RWPE2 (cell line): ENCODE data around the gene CADPS.

Source experiments
- ATAC-seq: fragments of 200-7000 bp; cut with Tn5 transposase; 3 replicates; pipeline ENCODE4 v1.9.1; 2021; ENCODE audit warnings: low read depth
- DNase-seq: peaks from one replicate; pipeline ENCODE4 v3.0.0-alpha.2; 2020; ENCODE audit warnings: low spot score
- H3K27ac ChIP-seq: fragments of 450-650 bp; 2 replicates; pipeline ENCODE4 v1.5.1; 2017; ENCODE audit warnings: mild to moderate bottlenecking; ENCODE audit not compliant: poor library complexity, severe bottlenecking
- H3K27me3 ChIP-seq: fragments of 250-450 bp; sonication (Bioruptor Pico); 2 replicates; pipeline ENCODE4 v1.5.1; 2021; ENCODE audit warnings: mild to moderate bottlenecking, moderate library complexity; ENCODE audit not compliant: insufficient read depth, poor library complexity, severe bottlenecking
- H3K36me3 ChIP-seq: fragments of 250-450 bp; sonication (Bioruptor Pico); 2 replicates; pipeline ENCODE4 v1.5.1; 2020; ENCODE audit warnings: low read depth, mild to moderate bottlenecking, moderate library complexity
- H3K4me1 ChIP-seq: fragments of 250-450 bp; sonication (Bioruptor Pico); 2 replicates; pipeline ENCODE4 v1.5.1; 2021; ENCODE audit warnings: mild to moderate bottlenecking, moderate library complexity; ENCODE audit not compliant: insufficient read depth, poor library complexity, severe bottlenecking
- H3K4me3 ChIP-seq: fragments of 250-450 bp; sonication (Bioruptor Pico); 2 replicates; pipeline ENCODE4 v1.5.1; 2021; ENCODE audit warnings: mild to moderate bottlenecking, moderate library complexity; ENCODE audit not compliant: severe bottlenecking
- H3K9me3 ChIP-seq: fragments of 250-450 bp; sonication (Bioruptor Pico); 2 replicates; pipeline ENCODE4 v1.5.1; 2021; ENCODE audit warnings: mild to moderate bottlenecking, moderate library complexity; ENCODE audit not compliant: severe bottlenecking
- CTCF ChIP-seq: fragments of 450-650 bp; IDR thresholded peaks from one replicate; pipeline ENCODE4 v1.5.1; 2017; ENCODE audit warnings: mild to moderate bottlenecking, moderate library complexity; ENCODE audit not compliant: poor library complexity, severe bottlenecking

The CADPS gene

GRCh38 chr3:62502315-62503300, 372.6 kb downstream of the CADPS start:
- Histone ChIP-seq H3K9me3 (no peaks in the 10 kb centered on the region), H3K27me3 (peaks cover 4% of the 10 kb centered on the region), H3K27ac (no peak overlapping the region), H3K4me3 (no peak overlapping the region), H3K36me3 (no peaks in the 10 kb centered on the region), H3K4me1 (no peaks in the 10 kb centered on the region)
- no peak for DNase-seq
- no peak for TF ChIP-seq CTCF
- no peak for ATAC-seq

- TF ChIP-seq CTCF = no peak
- no peaks in the 10 kb centered on the region for H3K9me3 ChIP-seq
- no peak for ATAC-seq
These were observed 373.9 kb downstream of the CADPS start for GRCh38 chr3:62501289-62501668.

GRCh38 chr3:62500556-62501288, 374.5 kb downstream of the CADPS start:
- Histone ChIP-seq H3K27me3 (peaks cover 4% of the 10 kb centered on the region), H3K27ac (no peak overlapping the region), H3K4me1 (no peaks in the 10 kb centered on the region), H3K9me3 (no peaks in the 10 kb centered on the region), H3K36me3 (no peaks in the 10 kb centered on the region), H3K4me3 (no peak overlapping the region)
- no peak; the same call in 2 of the 3 replicates for ATAC-seq
- no peak for DNase-seq
- no peak for TF ChIP-seq CTCF

More at GRCh38 chr3:62501289-62501668, 373.9 kb downstream of the CADPS start:
- Histone ChIP-seq H3K4me1 (no peaks in the 10 kb centered on the region), H3K27me3 (peaks cover 4% of the 10 kb centered on the region), H3K36me3 (no peaks in the 10 kb centered on the region), H3K4me3 (no peak overlapping the region), H3K27ac (no peak overlapping the region)
- DNase-seq = no peak

GRCh38 chr3:62497156-62497555, 378.1 kb downstream of the CADPS start:
- Histone ChIP-seq H3K4me3 (no peak overlapping the region), H3K27me3 (peaks cover 4% of the 10 kb centered on the region), H3K9me3 (no peaks in the 10 kb centered on the region), H3K27ac (no peak overlapping the region), H3K36me3 (no peaks in the 10 kb centered on the region), H3K4me1 (no peaks in the 10 kb centered on the region)
- DNase-seq = no peak
- ATAC-seq = no peak
- no peak for TF ChIP-seq CTCF
